Left ventricle myocardium inferior (tissue), 1 donor: ENCODE measurements around the gene NUAK1. TPM values are rescaled to one million over a fixed set of nuclear protein-coding genes. Genes with fewer than 3 reads are reported as not detected.

Source experiments
- DNase-seq: peaks from one replicate; pipeline ENCODE4 v3.0.0-alpha.2; 2020
- H3K27ac ChIP-seq: fragments of 200-600 bp; replicated peaks from 2 replicates; pipeline ENCODE4 v1.8.0; 2021
- H3K27me3 ChIP-seq: fragments of 200-600 bp; 2 replicates; pipeline ENCODE4 v1.8.0; 2021; ENCODE audit warnings: low read depth
- H3K36me3 ChIP-seq: fragments of 200-600 bp; 2 replicates; pipeline ENCODE4 v1.8.0; 2021
- H3K4me1 ChIP-seq: fragments of 200-600 bp; 2 replicates; pipeline ENCODE4 v1.8.0; 2021
- H3K4me3 ChIP-seq: fragments of 200-600 bp; 2 replicates; pipeline ENCODE4 v1.8.0; 2021; ENCODE audit warnings: mild to moderate bottlenecking, moderate library complexity
- H3K9me3 ChIP-seq: fragments of 200-600 bp; replicated peaks from 2 replicates; pipeline ENCODE4 v1.8.0; 2021
- intact Hi-C: fragments of 100-400 bp; cut with micrococcal nuclease; formaldehyde crosslinking; loops from one replicate; pipeline ENCODE4 v1.11.0; 2022
- total RNA-seq: library from RNA; stranded (reverse); fragmentation: NEBNext Ultra II Directional; extraction: Animal tissue kit (Norgen Biotek cat#: 25700); gene quantifications from one replicate; pipeline ENCODE4 v1.2.1, GENCODE V29; 2021
- TF ChIP-seq, protein P1 (sequence below): fragments of 200-600 bp; IDR thresholded peaks from 2 replicates; pipeline ENCODE4 v1.8.0; 2021; ENCODE audit warnings: antibody characterized with exemption, mild to moderate bottlenecking, borderline replicate concordance
- donor health status: DM: no; HTN: yes; CAD: no; lungs with severe emphysema.

NUAK1 gene
- total RNA-seq, 1 donor from 2014 or later, result 42.1 TPM

DNA sequence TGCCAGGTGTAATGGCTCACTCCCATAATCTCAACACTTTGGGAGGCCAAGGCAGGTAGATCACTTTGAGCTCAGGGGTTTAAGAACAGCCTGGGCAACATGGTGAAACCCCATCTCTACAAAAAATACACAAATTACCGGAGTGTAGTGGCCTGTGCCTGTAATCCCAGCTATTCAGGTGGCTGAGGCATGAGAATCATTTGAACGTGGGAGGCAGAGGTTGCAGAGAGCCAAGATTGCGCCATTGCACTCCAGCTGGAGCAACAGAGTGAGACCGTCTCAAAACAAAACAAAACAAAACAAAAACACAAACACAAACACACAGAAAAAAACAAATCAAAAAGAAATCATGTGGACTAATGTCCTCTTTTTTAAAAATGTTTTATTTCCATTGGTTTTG, 104.4 kb downstream of the NUAK1 start:
- Histone ChIP-seq H3K9me3 (no peaks in the 10 kb centered on the region), H3K4me1 (peaks cover 10% of the 10 kb centered on the region), H3K27ac (no peak overlapping the region), H3K4me3 (no peak overlapping the region), H3K27me3 (no peaks in the 10 kb centered on the region), H3K36me3 (no peaks in the 10 kb centered on the region)
- no peak for DNase-seq
- intact Hi-C loops, result no loop called here
- TF ChIP-seq, protein P1, sequence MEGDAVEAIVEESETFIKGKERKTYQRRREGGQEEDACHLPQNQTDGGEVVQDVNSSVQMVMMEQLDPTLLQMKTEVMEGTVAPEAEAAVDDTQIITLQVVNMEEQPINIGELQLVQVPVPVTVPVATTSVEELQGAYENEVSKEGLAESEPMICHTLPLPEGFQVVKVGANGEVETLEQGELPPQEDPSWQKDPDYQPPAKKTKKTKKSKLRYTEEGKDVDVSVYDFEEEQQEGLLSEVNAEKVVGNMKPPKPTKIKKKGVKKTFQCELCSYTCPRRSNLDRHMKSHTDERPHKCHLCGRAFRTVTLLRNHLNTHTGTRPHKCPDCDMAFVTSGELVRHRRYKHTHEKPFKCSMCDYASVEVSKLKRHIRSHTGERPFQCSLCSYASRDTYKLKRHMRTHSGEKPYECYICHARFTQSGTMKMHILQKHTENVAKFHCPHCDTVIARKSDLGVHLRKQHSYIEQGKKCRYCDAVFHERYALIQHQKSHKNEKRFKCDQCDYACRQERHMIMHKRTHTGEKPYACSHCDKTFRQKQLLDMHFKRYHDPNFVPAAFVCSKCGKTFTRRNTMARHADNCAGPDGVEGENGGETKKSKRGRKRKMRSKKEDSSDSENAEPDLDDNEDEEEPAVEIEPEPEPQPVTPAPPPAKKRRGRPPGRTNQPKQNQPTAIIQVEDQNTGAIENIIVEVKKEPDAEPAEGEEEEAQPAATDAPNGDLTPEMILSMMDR, result no peak

GRCh38 chr12:106033161-106033675, 105.5 kb downstream of the NUAK1 start:
- intact Hi-C loops, result no loop called here
- no peak overlapping the region for H3K4me3 ChIP-seq
- H3K27me3 ChIP-seq, result no peaks in the 10 kb centered on the region
- H3K27ac ChIP-seq, result no peak overlapping the region
- no peaks in the 10 kb centered on the region for H3K36me3 ChIP-seq
- no peaks in the 10 kb centered on the region for H3K9me3 ChIP-seq
- peaks cover 10% of the 10 kb centered on the region for H3K4me1 ChIP-seq
- DNase-seq, result no peak
- TF ChIP-seq, protein P1, result no peak

- H3K27ac ChIP-seq, result no peak overlapping the region
- H3K36me3 ChIP-seq, result no peaks in the 10 kb centered on the region
- intact Hi-C loops, result no loop called here
- H3K4me3 ChIP-seq, result no peak overlapping the region
- H3K27me3 ChIP-seq, result no peaks in the 10 kb centered on the region
- no peaks in the 10 kb centered on the region for H3K9me3 ChIP-seq
- H3K4me1 ChIP-seq, result peaks cover 10% of the 10 kb centered on the region
- no peak for DNase-seq
- TF ChIP-seq, protein P1, result no peak
These were observed 106.2 kb downstream of the NUAK1 start for GRCh38 chr12:106032623-106032925.

DNA sequence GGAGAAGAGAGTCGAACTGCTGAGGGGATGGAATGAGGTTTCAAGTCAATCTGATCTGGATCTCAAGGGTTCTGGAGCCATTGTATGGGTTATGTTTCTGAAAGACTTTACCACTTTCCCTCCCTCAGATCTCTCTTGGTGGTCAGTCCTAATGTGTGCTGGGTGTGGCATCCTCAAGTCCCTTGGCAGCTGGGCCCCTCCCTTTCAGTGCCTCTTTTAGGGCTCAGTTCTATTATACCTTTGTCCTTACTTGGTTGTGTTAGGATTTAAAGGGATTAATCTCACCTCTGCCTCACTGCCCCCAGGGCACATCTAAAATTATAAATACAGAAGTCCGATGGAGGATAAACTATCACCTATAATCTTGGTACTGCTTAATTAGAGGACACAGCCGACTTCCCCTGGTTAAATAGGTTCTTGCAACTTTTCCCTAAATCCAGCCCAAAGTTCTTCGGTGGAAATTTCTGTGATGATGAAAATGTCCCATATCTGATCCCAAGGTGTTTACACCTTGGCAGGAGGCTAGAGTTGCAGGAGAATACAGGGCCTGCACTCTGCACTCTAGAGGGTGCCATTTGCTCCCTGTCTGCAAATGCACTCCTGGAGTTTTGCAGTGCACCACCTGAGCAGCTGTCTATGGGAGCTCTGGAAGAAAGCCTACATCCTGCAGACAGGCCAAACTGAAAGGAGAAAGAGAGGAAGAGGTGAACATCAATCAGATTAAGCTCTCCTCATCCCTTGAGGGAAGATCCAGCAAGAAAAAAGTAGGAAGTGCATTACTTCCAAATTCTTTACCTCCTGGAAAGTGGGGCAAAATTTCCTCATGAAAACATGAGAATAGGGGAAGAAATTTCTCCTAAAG, 106.8 kb downstream of the NUAK1 start:
- H3K27me3 ChIP-seq, result no peaks in the 10 kb centered on the region
- H3K27ac ChIP-seq, result no peak overlapping the region
- intact Hi-C loops, result no loop called here
- H3K4me1 ChIP-seq, result peaks cover 10% of the 10 kb centered on the region
- H3K36me3 ChIP-seq, result no peaks in the 10 kb centered on the region
- no peak overlapping the region for H3K4me3 ChIP-seq
- TF ChIP-seq, protein P1, result peak; percentile 27
- no peak for DNase-seq
- no peaks in the 10 kb centered on the region for H3K9me3 ChIP-seq

DNA sequence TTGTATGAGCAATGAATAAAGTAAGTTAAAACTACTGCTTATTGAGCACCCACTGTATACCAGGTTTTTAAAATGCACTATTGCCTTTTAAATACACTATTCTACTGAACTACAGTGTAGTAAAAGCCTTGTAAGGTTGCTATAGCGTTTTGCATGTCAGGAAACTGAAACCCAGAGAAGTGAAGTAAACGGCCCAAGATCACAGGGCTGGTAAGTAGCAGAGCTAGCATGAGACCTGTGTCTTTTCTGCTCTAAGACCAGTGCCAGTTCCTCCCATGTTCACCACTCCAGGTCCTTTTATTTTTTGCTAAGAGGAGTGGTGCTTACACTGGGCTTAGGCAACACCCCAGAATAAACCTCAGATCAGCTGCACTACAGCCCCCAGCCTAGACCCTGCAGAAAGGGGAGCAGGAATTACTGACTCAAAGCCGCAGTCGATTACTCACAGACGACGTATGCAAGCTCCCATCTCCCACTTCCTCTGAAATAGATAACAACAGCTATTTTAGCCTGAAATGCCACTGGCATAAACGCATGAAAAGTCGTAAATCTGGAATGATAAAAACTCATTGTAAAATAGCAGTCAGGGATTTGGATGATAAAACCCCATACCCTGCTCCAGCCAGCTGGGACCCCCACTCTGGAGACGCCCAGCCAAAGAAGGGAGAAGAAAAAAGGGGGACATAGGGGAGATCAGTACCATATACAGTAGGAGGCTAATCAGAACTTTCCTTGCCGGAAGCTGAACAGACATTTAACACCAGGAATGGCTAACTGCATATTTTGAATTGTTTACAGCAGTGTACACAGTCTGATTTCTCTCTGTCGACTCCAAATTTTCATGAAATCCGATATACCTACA, 108.3 kb downstream of the NUAK1 start:
- intact Hi-C loops, result no loop called here
- Histone ChIP-seq H3K9me3 (peaks cover under 1% of the 10 kb centered on the region), H3K36me3 (no peaks in the 10 kb centered on the region), H3K4me1 (peaks cover 10% of the 10 kb centered on the region), H3K27ac (no peak overlapping the region), H3K4me3 (no peak overlapping the region), H3K27me3 (no peaks in the 10 kb centered on the region)
- TF ChIP-seq, protein P1, result no peak
- no peak for DNase-seq
